Ishikawa (cell line): Measurements from ENCODE around the gene ALPL.

Experiments used
- CEBPB ChIP-seq: IDR thresholded peaks from 2 replicates; pipeline ENCODE4 v1.6.1; 2012
- CREB1 ChIP-seq: IDR thresholded peaks from 2 replicates; pipeline ENCODE4 v1.6.1; 2012; ENCODE audit warnings: low read depth
- FOXM1 ChIP-seq: IDR thresholded peaks from 2 replicates; pipeline ENCODE4 v1.6.1; 2012; ENCODE audit warnings: low read depth, borderline replicate concordance
- TAF1 ChIP-seq: IDR thresholded peaks from 2 replicates; pipeline ENCODE4 v1.6.1; 2012; ENCODE audit warnings: low read depth, mild to moderate bottlenecking
- TEAD4 ChIP-seq: IDR thresholded peaks from 2 replicates; pipeline ENCODE4 v1.6.1; 2012
- YY1 ChIP-seq: IDR thresholded peaks from 2 replicates; pipeline ENCODE4 v1.6.1; 2012; ENCODE audit warnings: low read depth
- ZBTB7A ChIP-seq: IDR thresholded peaks from 2 replicates; pipeline ENCODE4 v1.6.1; 2012; ENCODE audit warnings: low read depth
- TF ChIP-seq, protein P1 (sequence below): IDR thresholded peaks from 2 replicates; pipeline ENCODE4 v1.6.1; 2012
- TF ChIP-seq, protein P2 (sequence below): IDR thresholded peaks from 2 replicates; pipeline ENCODE4 v1.6.1; 2012
- TF ChIP-seq, protein P3 (sequence below): IDR thresholded peaks from 2 replicates; pipeline ENCODE4 v1.6.1; 2012; ENCODE audit warnings: low read depth, mild to moderate bottlenecking

DNA sequence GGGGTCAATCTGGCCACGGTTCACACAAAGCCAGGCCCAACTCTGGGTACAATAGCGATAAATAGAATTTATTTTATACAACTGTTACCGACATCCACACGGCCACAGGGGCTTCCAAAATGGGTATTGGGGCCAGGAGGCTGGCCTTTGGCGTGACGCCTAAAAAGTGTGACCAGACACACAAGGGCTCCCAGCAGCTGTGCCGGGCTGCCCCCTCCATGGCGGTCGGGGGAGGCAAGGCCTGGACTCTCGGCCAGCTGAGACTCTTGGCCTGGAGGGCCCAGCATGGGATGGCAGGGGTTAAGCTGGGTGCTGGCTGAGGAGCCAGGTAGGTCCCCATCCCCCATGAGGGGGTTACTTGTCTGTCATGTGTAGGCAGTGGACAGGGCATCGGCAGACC, 87.0 kb downstream of the ALPL start:
- TF ChIP-seq TAF1 (no peak), ZBTB7A (no peak), YY1 (no peak), FOXM1 (no peak), CREB1 (no peak), CEBPB (no peak), TEAD4 (no peak)
- TF ChIP-seq, protein P1, sequence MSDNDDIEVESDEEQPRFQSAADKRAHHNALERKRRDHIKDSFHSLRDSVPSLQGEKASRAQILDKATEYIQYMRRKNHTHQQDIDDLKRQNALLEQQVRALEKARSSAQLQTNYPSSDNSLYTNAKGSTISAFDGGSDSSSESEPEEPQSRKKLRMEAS, result no peak
- TF ChIP-seq, protein P2, sequence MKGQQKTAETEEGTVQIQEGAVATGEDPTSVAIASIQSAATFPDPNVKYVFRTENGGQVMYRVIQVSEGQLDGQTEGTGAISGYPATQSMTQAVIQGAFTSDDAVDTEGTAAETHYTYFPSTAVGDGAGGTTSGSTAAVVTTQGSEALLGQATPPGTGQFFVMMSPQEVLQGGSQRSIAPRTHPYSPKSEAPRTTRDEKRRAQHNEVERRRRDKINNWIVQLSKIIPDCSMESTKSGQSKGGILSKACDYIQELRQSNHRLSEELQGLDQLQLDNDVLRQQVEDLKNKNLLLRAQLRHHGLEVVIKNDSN, result no peak
- TF ChIP-seq, protein P3, sequence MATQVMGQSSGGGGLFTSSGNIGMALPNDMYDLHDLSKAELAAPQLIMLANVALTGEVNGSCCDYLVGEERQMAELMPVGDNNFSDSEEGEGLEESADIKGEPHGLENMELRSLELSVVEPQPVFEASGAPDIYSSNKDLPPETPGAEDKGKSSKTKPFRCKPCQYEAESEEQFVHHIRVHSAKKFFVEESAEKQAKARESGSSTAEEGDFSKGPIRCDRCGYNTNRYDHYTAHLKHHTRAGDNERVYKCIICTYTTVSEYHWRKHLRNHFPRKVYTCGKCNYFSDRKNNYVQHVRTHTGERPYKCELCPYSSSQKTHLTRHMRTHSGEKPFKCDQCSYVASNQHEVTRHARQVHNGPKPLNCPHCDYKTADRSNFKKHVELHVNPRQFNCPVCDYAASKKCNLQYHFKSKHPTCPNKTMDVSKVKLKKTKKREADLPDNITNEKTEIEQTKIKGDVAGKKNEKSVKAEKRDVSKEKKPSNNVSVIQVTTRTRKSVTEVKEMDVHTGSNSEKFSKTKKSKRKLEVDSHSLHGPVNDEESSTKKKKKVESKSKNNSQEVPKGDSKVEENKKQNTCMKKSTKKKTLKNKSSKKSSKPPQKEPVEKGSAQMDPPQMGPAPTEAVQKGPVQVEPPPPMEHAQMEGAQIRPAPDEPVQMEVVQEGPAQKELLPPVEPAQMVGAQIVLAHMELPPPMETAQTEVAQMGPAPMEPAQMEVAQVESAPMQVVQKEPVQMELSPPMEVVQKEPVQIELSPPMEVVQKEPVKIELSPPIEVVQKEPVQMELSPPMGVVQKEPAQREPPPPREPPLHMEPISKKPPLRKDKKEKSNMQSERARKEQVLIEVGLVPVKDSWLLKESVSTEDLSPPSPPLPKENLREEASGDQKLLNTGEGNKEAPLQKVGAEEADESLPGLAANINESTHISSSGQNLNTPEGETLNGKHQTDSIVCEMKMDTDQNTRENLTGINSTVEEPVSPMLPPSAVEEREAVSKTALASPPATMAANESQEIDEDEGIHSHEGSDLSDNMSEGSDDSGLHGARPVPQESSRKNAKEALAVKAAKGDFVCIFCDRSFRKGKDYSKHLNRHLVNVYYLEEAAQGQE, result no peak
